Ovary (tissue), 9 donors: ENCODE results near the gene PLCB4. TPM values are rescaled to one million over a fixed set of nuclear protein-coding genes. Genes with fewer than 3 reads are reported as not detected.
A peak's percentile ranks its signal among the peaks of the same experiment; 100 is the strongest.

Source experiments
- DNase-seq, 5 donors: peaks; one replicate each; pipeline ENCODE4 v3.0.0-alpha.2; 2019 to 2020
- H3K27ac ChIP-seq, 2 donors: fragments of 200-600 bp; one replicate each; pipeline versions ENCODE4 v1.5.1 to v1.8.0; 2019 to 2022
- H3K27me3 ChIP-seq: fragments of 200-600 bp; one replicate; pipeline ENCODE4 v1.8.0; 2022
- H3K36me3 ChIP-seq: fragments of 200-600 bp; sonication (generic); one replicate; pipeline ENCODE4 v1.5.1; 2019
- H3K4me1 ChIP-seq: one replicate; pipeline ENCODE4 v1.8.1; 2013; ENCODE audit warnings: mild to moderate bottlenecking, moderate library complexity; ENCODE audit not compliant: insufficient read depth
- H3K4me3 ChIP-seq: fragments of 200-600 bp; sonication (generic); one replicate; pipeline ENCODE4 v1.5.1; 2017
- H3K9me3 ChIP-seq, 2 donors: fragments of 200-600 bp in 1 of 2; sonication (generic) in 1 of 2; one replicate each; pipeline versions ENCODE4 v1.5.1 to v1.8.1; 2013 to 2019; ENCODE audit warnings: mild to moderate bottlenecking in 1 of 2, moderate library complexity in 1 of 2
- EP300 ChIP-seq: sonication (generic); formaldehyde crosslinking; IDR thresholded peaks from one replicate; pipeline ENCODE4 v1.6.1; 2017; ENCODE audit warnings: antibody characterized with exemption
- POLR2A ChIP-seq: fragments of 450-650 bp; IDR thresholded peaks from one replicate; pipeline ENCODE4 v1.6.1; 2017; ENCODE audit warnings: antibody characterized with exemption, mild to moderate bottlenecking, moderate library complexity
- WGBS, 3 donors: extraction: QIAGEN DNeasy Blood & Tissue Kit in 1 of 3; methylation state at CpG; one replicate each; pipeline versions ENCODE4 v1.1.5 to v1.1.7; 2013 to 2017; 5-methylcytosine and 5-hydroxymethylcytosine counted together
- intact Hi-C, 4 donors: fragments of 100-400 bp; cut with DNase I; formaldehyde crosslinking; loops; one replicate each; pipeline versions ENCODE4 v1.11.0 to v1.15.1; 2022 to 2023
- polyA plus RNA-seq, 2 donors: library from polyadenylated mRNA; stranded (reverse); fragments of 200-250 nt in 1 of 2; fragments of 350-450 nt in 1 of 2; fragmentation: Illumina TruSeq in 1 of 2; extraction: RNeasy Lipid Tissue Mini Kit (QIAGEN cat#74804) in 1 of 2; gene quantifications; one replicate each; pipeline ENCODE4 v1.2.3, GENCODE V29; 2013 to 2014
- total RNA-seq, 7 donors: library from RNA; depleted of rRNA in 2 of 7; stranded (reverse); fragments of >200 nt in 2 of 7; fragmentation: NEBNext Ultra II Directional in 3 of 7; extraction: Animal tissue kit (Norgen Biotek cat#: 25700) in 3 of 7; gene quantifications; one replicate each; pipeline versions ENCODE4 v1.1.0 to v1.2.4, GENCODE V29; 2016 to 2023
- TF ChIP-seq, protein P1 (sequence below), 3 donors: fragments of 450-650 bp in 2 of 3; fragments of 200-600 bp in 1 of 3; IDR thresholded peaks; one replicate each; pipeline versions ENCODE4 v1.5.1 to v1.8.0; 2016 to 2022; ENCODE audit warnings: antibody characterized with exemption in 3 of 3, mild to moderate bottlenecking in 1 of 3
- donor health status: DM: no; HTN: no; CAD: no; lungs with moderate emphysema.
- donor health status: DM: no; HTN: no; CAD: no.
- donor health status: Bipolar disorder and iron deficiency.
- donor health status: DM: yes; HTN: yes; CAD: no.
- donor health status: DM: no; HTN: no; CAD: no.
- donor health status: DM: yes; HTN: yes; CAD: no.

The PLCB4 gene
- total and polyA plus RNA-seq, 9 donors = 2.8 to 11.8 (median 5.6) TPM

DNA sequence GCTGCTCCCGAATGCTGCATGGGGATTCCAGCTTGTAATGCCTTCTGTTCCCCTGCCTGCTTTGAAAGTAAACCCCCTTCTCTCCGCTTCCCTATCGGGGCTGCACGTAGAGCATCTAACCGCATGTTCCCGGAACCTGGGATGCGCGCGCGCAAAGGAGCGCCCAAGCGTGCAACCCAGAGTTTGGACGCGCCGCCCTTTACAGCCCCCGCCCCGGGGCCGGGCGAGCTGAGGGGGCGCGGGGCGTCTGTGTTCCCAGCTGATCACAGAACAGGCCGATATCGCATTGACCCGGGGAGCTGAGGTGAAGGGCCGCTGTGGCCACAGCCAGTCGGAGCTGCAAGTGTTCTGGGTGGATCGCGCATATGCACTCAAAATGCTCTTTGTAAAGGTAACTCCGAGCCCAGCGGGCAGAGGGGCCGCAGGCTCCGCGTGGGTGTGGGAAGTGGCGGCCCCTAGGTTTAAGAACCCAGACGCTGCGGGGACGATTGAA, 446.9 kb downstream of the PLCB4 start:
- intact Hi-C loops = no loop called here
- H3K27me3 ChIP-seq = no peaks in the 10 kb centered on the region
- TF ChIP-seq EP300 (no peak), POLR2A (no peak)
- TF ChIP-seq, protein P1, sequence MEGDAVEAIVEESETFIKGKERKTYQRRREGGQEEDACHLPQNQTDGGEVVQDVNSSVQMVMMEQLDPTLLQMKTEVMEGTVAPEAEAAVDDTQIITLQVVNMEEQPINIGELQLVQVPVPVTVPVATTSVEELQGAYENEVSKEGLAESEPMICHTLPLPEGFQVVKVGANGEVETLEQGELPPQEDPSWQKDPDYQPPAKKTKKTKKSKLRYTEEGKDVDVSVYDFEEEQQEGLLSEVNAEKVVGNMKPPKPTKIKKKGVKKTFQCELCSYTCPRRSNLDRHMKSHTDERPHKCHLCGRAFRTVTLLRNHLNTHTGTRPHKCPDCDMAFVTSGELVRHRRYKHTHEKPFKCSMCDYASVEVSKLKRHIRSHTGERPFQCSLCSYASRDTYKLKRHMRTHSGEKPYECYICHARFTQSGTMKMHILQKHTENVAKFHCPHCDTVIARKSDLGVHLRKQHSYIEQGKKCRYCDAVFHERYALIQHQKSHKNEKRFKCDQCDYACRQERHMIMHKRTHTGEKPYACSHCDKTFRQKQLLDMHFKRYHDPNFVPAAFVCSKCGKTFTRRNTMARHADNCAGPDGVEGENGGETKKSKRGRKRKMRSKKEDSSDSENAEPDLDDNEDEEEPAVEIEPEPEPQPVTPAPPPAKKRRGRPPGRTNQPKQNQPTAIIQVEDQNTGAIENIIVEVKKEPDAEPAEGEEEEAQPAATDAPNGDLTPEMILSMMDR (IDR thresholded peaks at IDR 0.05) = no peak

GRCh38 chr20:9516234-9516871, 447.5 kb downstream of the PLCB4 start:
- Histone ChIP-seq H3K4me3 (peak overlapping the region; percentile 5), H3K27me3 (no peaks in the 10 kb centered on the region), H3K36me3 (no peaks in the 10 kb centered on the region), H3K27ac (no peak overlapping the region), H3K9me3 (no peaks in the 10 kb centered on the region), H3K4me1 (peaks cover 12% of the 10 kb centered on the region)
- peak in 2 of 5 donors; percentile 53 to 54 for DNase-seq
- TF ChIP-seq POLR2A (no peak), EP300 (no peak)
- TF ChIP-seq, protein P1 (IDR thresholded peaks at IDR 0.05) = no peak
- WGBS, 3 donors = 6 to 9% (median 8%) methylated on average over 28 of the region's 28 CpGs
- intact Hi-C loops = no loop called here

More for the DNA sequence above, 446.9 kb downstream of the PLCB4 start:
- Histone ChIP-seq H3K36me3 (no peaks in the 10 kb centered on the region), H3K27ac (no peak overlapping the region), H3K9me3 (no peaks in the 10 kb centered on the region), H3K4me3 (peak overlapping the region; percentile 5), H3K4me1 (peaks cover 12% of the 10 kb centered on the region)
- DNase-seq = no peak
- WGBS, 3 donors = 1 to 4% (median 2%) methylated on average over 37 to 38 of the region's 38 CpGs

- 88 to 93% (median 89%) methylated on average over 8 of the region's 8 CpGs for WGBS, 3 donors
- no peaks in the 10 kb centered on the region for H3K27me3 ChIP-seq
- DNase-seq = no peak
Observed at GRCh38 chr20:9517297-9518162, 448.6 kb downstream of the PLCB4 start.

GRCh38 chr20:9518576-9519175, 449.8 kb downstream of the PLCB4 start:
- no peak for DNase-seq
- intact Hi-C loops = no loop called here
- TF ChIP-seq, protein P1 (IDR thresholded peaks at IDR 0.05) = no peak
- TF ChIP-seq EP300 = no peak
- H3K36me3 ChIP-seq = no peaks in the 10 kb centered on the region
- no peak overlapping the region for H3K4me3 ChIP-seq
- H3K27me3 ChIP-seq = no peaks in the 10 kb centered on the region
- no peaks in the 10 kb centered on the region for H3K9me3 ChIP-seq
- peaks cover 12% of the 10 kb centered on the region for H3K4me1 ChIP-seq
- 69 to 79% (median 76%) methylated on average over 8 of the region's 8 CpGs for WGBS, 3 donors
- H3K27ac ChIP-seq = no peak overlapping the region

More at GRCh38 chr20:9517297-9518162, 448.6 kb downstream of the PLCB4 start:
- H3K4me1 ChIP-seq = peaks cover 12% of the 10 kb centered on the region
- intact Hi-C loops = no loop called here
- no peak overlapping the region for H3K27ac ChIP-seq
- TF ChIP-seq EP300 = no peak
- TF ChIP-seq, protein P1 (IDR thresholded peaks at IDR 0.05) = no peak
- no peak for TF ChIP-seq POLR2A
- no peaks in the 10 kb centered on the region for H3K9me3 ChIP-seq
- H3K4me3 ChIP-seq = no peak overlapping the region
- no peaks in the 10 kb centered on the region for H3K36me3 ChIP-seq
